ENCODE data around the gene C10orf71.

The C10orf71 gene

GRCh38 chr10:49285232-49285631 lies 13.7 kb upstream of the C10orf71 start:
- no peak overlapping the region for H3K4me2 ChIP-seq (ENCODE audit: low read length)
- no peaks in the 10 kb centered on the region for H3K36me3 ChIP-seq (ENCODE audit: insufficient read depth, low read length)
- H3K9ac ChIP-seq (ENCODE audit: low read depth, low read length): no peak overlapping the region
- peaks cover 32% of the 10 kb centered on the region for H3K27me3 ChIP-seq (ENCODE audit: control insufficient read depth, insufficient read depth, low read length)
- H3K4me3 ChIP-seq (ENCODE audit: low read length): no peak overlapping the region
- H3K4me1 ChIP-seq (ENCODE audit: control insufficient read depth, insufficient read depth, low read length): no peaks in the 10 kb centered on the region
- no peaks in the 10 kb centered on the region for H3K9me3 ChIP-seq (replicated peaks; ENCODE audit: low read length)

DNA sequence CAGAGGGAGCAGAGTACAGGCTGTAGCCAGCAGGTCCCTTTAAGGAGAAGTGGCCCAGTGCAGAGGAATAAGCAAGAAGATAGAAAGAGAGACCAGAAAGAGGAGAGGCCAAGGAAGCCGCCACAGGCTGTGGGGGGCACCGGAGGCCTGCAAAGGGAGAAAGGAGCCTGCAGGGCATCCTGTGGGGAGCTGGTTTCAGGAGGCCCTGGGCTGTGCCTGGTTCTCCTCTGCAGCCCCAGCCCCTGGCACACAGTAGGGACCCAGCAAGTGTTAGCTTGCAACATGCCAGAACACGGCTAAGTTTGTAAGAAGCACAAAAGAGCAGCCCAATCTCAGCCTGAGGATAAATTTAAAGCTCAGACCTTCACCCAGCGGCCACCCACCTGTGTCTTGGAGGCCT lies 12.3 kb upstream of the C10orf71 start:
- Histone ChIP-seq H3K9ac (ENCODE audit: low read depth, low read length) (no peak overlapping the region), H3K36me3 (ENCODE audit: insufficient read depth, low read length) (no peaks in the 10 kb centered on the region), H3K4me1 (ENCODE audit: control insufficient read depth, insufficient read depth, low read length) (no peaks in the 10 kb centered on the region), H3K9me3 (replicated peaks; ENCODE audit: low read length) (no peaks in the 10 kb centered on the region), H3K4me3 (ENCODE audit: low read length) (no peak overlapping the region), H3K4me2 (ENCODE audit: low read length) (no peak overlapping the region), H3K27me3 (ENCODE audit: control insufficient read depth, insufficient read depth, low read length) (peaks cover 38% of the 10 kb centered on the region)

DNA sequence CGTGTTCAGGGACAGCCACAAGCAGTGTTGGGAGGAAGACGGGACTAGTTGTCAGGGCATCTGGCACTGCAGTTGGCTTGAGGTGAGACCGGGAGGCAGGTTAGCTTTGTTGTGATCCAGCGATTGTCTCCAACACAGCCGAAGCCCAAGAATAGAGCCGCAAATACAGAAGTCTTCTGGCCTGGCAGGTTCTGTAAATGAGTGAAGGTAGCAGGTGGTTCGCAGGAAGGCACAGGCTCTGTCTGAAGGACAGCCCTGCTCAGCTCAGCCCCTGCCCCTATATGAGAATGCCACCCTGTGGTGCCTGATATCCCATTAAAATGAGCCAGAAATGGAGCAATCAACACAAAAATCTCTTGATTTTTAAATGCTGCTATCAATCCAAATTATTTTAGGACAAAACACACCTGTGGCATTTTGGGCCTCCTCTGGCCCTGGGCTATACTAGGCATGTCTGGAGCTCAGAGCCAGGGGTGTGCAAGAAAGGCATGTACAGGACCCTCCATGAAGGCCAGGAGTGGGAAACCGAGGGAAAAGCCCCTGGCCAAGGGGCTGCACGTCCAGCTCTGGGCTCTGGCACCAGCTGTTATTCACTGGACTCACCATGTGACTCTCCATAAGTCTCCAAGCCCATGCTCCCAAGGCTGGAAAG lies 11.2 kb upstream of the C10orf71 start:
- Histone ChIP-seq H3K9ac (ENCODE audit: low read depth, low read length) (no peak overlapping the region), H3K9me3 (replicated peaks; ENCODE audit: low read length) (no peaks in the 10 kb centered on the region), H3K27me3 (ENCODE audit: control insufficient read depth, insufficient read depth, low read length) (peaks cover 35% of the 10 kb centered on the region), H3K4me3 (ENCODE audit: low read length) (no peak overlapping the region), H3K4me2 (ENCODE audit: low read length) (no peak overlapping the region), H3K4me1 (ENCODE audit: control insufficient read depth, insufficient read depth, low read length) (no peaks in the 10 kb centered on the region), H3K36me3 (ENCODE audit: insufficient read depth, low read length) (no peaks in the 10 kb centered on the region)

GRCh38 chr10:49288341-49289065 lies 10.5 kb upstream of the C10orf71 start:
- H3K9me3 ChIP-seq (replicated peaks; ENCODE audit: low read length): no peaks in the 10 kb centered on the region
- H3K36me3 ChIP-seq (ENCODE audit: insufficient read depth, low read length): no peaks in the 10 kb centered on the region
- no peak overlapping the region for H3K4me2 ChIP-seq (ENCODE audit: low read length)
- peaks cover 31% of the 10 kb centered on the region for H3K27me3 ChIP-seq (ENCODE audit: control insufficient read depth, insufficient read depth, low read length)
- H3K4me3 ChIP-seq (ENCODE audit: low read length): no peak overlapping the region
- no peak overlapping the region for H3K9ac ChIP-seq (ENCODE audit: low read depth, low read length)
- H3K4me1 ChIP-seq (ENCODE audit: control insufficient read depth, insufficient read depth, low read length): no peaks in the 10 kb centered on the region

GRCh38 chr10:49289480-49289879 lies 9.5 kb upstream of the C10orf71 start:
- H3K4me3 ChIP-seq (ENCODE audit: low read length): no peak overlapping the region
- H3K27me3 ChIP-seq (ENCODE audit: control insufficient read depth, insufficient read depth, low read length): peaks cover 32% of the 10 kb centered on the region
- no peaks in the 10 kb centered on the region for H3K4me1 ChIP-seq (ENCODE audit: control insufficient read depth, insufficient read depth, low read length)
- no peaks in the 10 kb centered on the region for H3K36me3 ChIP-seq (ENCODE audit: insufficient read depth, low read length)
- H3K4me2 ChIP-seq (ENCODE audit: low read length): no peak overlapping the region
- H3K9me3 ChIP-seq (replicated peaks; ENCODE audit: low read length): no peaks in the 10 kb centered on the region
- H3K9ac ChIP-seq (ENCODE audit: low read depth, low read length): no peak overlapping the region

DNA sequence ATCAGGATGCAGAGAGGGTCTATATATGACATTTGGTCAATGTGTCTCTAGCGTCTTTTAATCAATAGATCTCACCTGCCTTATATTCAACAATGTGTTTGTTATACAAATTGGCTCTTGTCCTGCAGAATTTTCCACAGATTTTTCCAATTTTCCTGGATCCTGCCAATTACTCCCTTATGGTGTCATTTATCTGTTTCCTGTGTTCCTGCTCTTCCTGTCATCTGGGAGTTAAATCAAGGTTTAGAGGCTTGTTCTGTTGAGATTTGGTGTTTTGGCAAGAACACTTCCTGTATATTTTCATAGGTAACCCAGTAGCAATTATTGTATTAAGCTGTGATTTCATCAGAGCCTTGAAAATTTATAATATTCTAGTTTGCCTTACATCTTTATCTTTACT lies 8.8 kb upstream of the C10orf71 start:
- Histone ChIP-seq H3K4me2 (ENCODE audit: low read length) (no peak overlapping the region), H3K4me1 (ENCODE audit: control insufficient read depth, insufficient read depth, low read length) (no peaks in the 10 kb centered on the region), H3K9me3 (replicated peaks; ENCODE audit: low read length) (no peaks in the 10 kb centered on the region), H3K27me3 (ENCODE audit: control insufficient read depth, insufficient read depth, low read length) (peaks cover 38% of the 10 kb centered on the region), H3K36me3 (ENCODE audit: insufficient read depth, low read length) (no peaks in the 10 kb centered on the region), H3K9ac (ENCODE audit: low read depth, low read length) (no peak overlapping the region), H3K4me3 (ENCODE audit: low read length) (no peak overlapping the region)

DNA sequence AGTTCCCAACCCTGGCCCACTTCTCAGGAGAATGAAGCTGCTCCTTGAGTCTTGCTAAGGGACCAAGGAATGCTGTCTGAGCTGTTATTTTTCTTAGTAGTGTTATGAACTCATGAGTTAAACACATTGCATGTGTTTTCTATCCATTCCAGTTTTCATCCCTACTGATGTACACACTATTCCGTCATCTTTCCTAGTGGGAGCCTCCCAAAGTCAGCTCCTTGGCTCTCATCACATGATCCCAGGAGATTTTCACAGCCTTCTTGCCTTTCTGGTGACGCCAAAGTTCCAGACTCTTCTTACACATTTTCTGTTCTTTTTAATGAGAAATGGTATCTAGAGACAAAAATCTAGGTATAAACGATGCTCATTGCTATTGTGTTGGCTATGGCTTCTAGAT lies 8.4 kb upstream of the C10orf71 start:
- H3K36me3 ChIP-seq (ENCODE audit: insufficient read depth, low read length): no peaks in the 10 kb centered on the region
- H3K4me1 ChIP-seq (ENCODE audit: control insufficient read depth, insufficient read depth, low read length): no peaks in the 10 kb centered on the region
- no peak overlapping the region for H3K4me3 ChIP-seq (ENCODE audit: low read length)
- H3K4me2 ChIP-seq (ENCODE audit: low read length): no peak overlapping the region
- peaks cover 43% of the 10 kb centered on the region for H3K27me3 ChIP-seq (ENCODE audit: control insufficient read depth, insufficient read depth, low read length)
- H3K9ac ChIP-seq (ENCODE audit: low read depth, low read length): no peak overlapping the region
- no peaks in the 10 kb centered on the region for H3K9me3 ChIP-seq (replicated peaks; ENCODE audit: low read length)

- Histone ChIP-seq H3K9me3 (replicated peaks; ENCODE audit: low read length) (no peaks in the 10 kb centered on the region), H3K36me3 (ENCODE audit: insufficient read depth, low read length) (no peaks in the 10 kb centered on the region), H3K4me2 (ENCODE audit: low read length) (no peak overlapping the region)
Observed at GRCh38 chr10:49292565-49293207, 6.3 kb upstream of the C10orf71 start.

GRCh38 chr10:49293208-49293603 lies 5.8 kb upstream of the C10orf71 start:
- H3K9ac ChIP-seq (ENCODE audit: low read depth, low read length): no peak overlapping the region
- H3K36me3 ChIP-seq (ENCODE audit: insufficient read depth, low read length): no peaks in the 10 kb centered on the region
- H3K4me2 ChIP-seq (ENCODE audit: low read length): no peak overlapping the region
- no peak overlapping the region for H3K4me3 ChIP-seq (ENCODE audit: low read length)
- H3K27me3 ChIP-seq (ENCODE audit: control insufficient read depth, insufficient read depth, low read length): peaks cover 54% of the 10 kb centered on the region
- H3K9me3 ChIP-seq (replicated peaks; ENCODE audit: low read length): no peaks in the 10 kb centered on the region
- H3K4me1 ChIP-seq (ENCODE audit: control insufficient read depth, insufficient read depth, low read length): no peaks in the 10 kb centered on the region

More at GRCh38 chr10:49292565-49293207, 6.3 kb upstream of the C10orf71 start:
- Histone ChIP-seq H3K4me1 (ENCODE audit: control insufficient read depth, insufficient read depth, low read length) (no peaks in the 10 kb centered on the region), H3K4me3 (ENCODE audit: low read length) (no peak overlapping the region), H3K27me3 (ENCODE audit: control insufficient read depth, insufficient read depth, low read length) (peaks cover 53% of the 10 kb centered on the region), H3K9ac (ENCODE audit: low read depth, low read length) (no peak overlapping the region)

GRCh38 chr10:49294731-49295130 lies 4.2 kb upstream of the C10orf71 start:
- Histone ChIP-seq H3K9ac (ENCODE audit: low read depth, low read length) (no peak overlapping the region), H3K4me3 (ENCODE audit: low read length) (no peak overlapping the region), H3K9me3 (replicated peaks; ENCODE audit: low read length) (no peaks in the 10 kb centered on the region), H3K27me3 (ENCODE audit: control insufficient read depth, insufficient read depth, low read length) (peaks cover 66% of the 10 kb centered on the region), H3K4me2 (ENCODE audit: low read length) (no peak overlapping the region), H3K36me3 (ENCODE audit: insufficient read depth, low read length) (no peaks in the 10 kb centered on the region), H3K4me1 (ENCODE audit: control insufficient read depth, insufficient read depth, low read length) (peaks cover 6% of the 10 kb centered on the region)

DNA sequence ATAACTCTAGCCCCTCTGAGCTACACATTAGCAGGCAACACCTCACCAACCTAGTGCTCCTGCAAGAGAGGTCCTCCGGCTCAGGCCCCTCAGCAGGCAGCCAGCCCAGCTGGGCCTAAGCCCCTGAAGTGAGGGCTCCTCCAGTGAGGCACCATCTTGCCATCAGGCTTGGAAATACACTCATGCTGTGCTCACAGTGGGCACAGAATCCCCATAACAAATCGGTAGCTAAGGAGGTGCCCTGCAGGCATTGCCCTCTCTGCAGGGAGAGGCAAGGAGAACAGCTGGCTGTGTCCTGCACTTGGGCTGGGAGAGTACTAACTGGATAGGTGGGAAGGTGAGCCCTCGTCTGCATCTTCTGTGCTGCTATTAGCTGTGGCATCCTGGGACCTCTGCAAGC lies 3.7 kb upstream of the C10orf71 start:
- Histone ChIP-seq H3K4me3 (ENCODE audit: low read length) (no peak overlapping the region), H3K27me3 (ENCODE audit: control insufficient read depth, insufficient read depth, low read length) (peaks cover 67% of the 10 kb centered on the region), H3K9me3 (replicated peaks; ENCODE audit: low read length) (no peaks in the 10 kb centered on the region), H3K9ac (ENCODE audit: low read depth, low read length) (no peak overlapping the region), H3K4me2 (ENCODE audit: low read length) (no peak overlapping the region), H3K4me1 (ENCODE audit: control insufficient read depth, insufficient read depth, low read length) (peaks cover 6% of the 10 kb centered on the region), H3K36me3 (ENCODE audit: insufficient read depth, low read length) (no peaks in the 10 kb centered on the region)
